Neural progenitor cell (in vitro differentiated cells): ENCODE measurements around the gene KCTD3. TPM values are rescaled to one million over a fixed set of nuclear protein-coding genes. Genes with fewer than 3 reads are reported as not detected.

ENCODE experiments used
- DNase-seq: peaks from one replicate; pipeline ENCODE4 v3.0.0-alpha.2; 2016; ENCODE audit warnings: low spot score
- H2AFZ ChIP-seq: fragments of 200-600 bp; sonication (generic); replicated peaks from 2 replicates; pipeline ENCODE4 v1.6.1; 2016; ENCODE audit warnings: antibody characterized with exemption
- H3F3A ChIP-seq: fragments of 200-600 bp; sonication (generic); 2 replicates; pipeline ENCODE4 v1.6.1; 2016; ENCODE audit warnings: antibody characterized with exemption, low read depth
- H3K27ac ChIP-seq: fragments of 200-600 bp; sonication (generic); 2 replicates; pipeline ENCODE4 v1.5.1; 2016; ENCODE audit warnings: mild to moderate bottlenecking
- H3K27me3 ChIP-seq: fragments of 200-600 bp; sonication (generic); 2 replicates; pipeline ENCODE4 v1.6.1; 2016; ENCODE audit warnings: mild to moderate bottlenecking, moderate library complexity
- H3K36me3 ChIP-seq: fragments of 200-600 bp; sonication (generic); 2 replicates; pipeline ENCODE4 v1.5.1; 2016
- H3K4me1 ChIP-seq: fragments of 200-600 bp; sonication (generic); 2 replicates; pipeline ENCODE4 v1.6.1; 2016; ENCODE audit warnings: mixed run types
- H3K4me2 ChIP-seq: fragments of 200-600 bp; sonication (generic); 2 replicates; pipeline ENCODE4 v1.6.1; 2016
- H3K4me3 ChIP-seq: fragments of 200-600 bp; sonication (generic); 2 replicates; pipeline ENCODE4 v1.5.1; 2016
- H3K79me2 ChIP-seq: fragments of 200-600 bp; sonication (generic); 2 replicates; pipeline ENCODE4 v1.6.1; 2016; ENCODE audit warnings: low read depth
- H3K9ac ChIP-seq: fragments of 200-600 bp; sonication (generic); 2 replicates; pipeline ENCODE4 v1.6.1; 2016
- H3K9me3 ChIP-seq: fragments of 200-600 bp; sonication (generic); 2 replicates; pipeline ENCODE4 v1.5.1; 2016; ENCODE audit warnings: low read depth
- H4K20me1 ChIP-seq: fragments of 200-600 bp; sonication (generic); 2 replicates; pipeline ENCODE4 v1.6.1; 2016; ENCODE audit warnings: low read depth
- H3K27ac Mint-ChIP-seq: 3 replicates; pipeline ENCODE4 v1.8.0; 2021; ENCODE audit warnings: mixed read lengths
- H3K27me3 Mint-ChIP-seq: 2 replicates; pipeline ENCODE4 v1.8.0; 2022; ENCODE audit warnings: low read depth, mild to moderate bottlenecking, inconsistent platforms, moderate library complexity, mixed read lengths; ENCODE audit not compliant: insufficient read depth
- H3K36me3 Mint-ChIP-seq: 3 replicates; pipeline ENCODE4 v1.8.0; 2021; ENCODE audit warnings: mixed read lengths
- H3K4me1 Mint-ChIP-seq: 3 replicates; pipeline ENCODE4 v1.8.0; 2021; ENCODE audit warnings: mixed read lengths
- H3K4me3 Mint-ChIP-seq: 3 replicates; pipeline ENCODE4 v1.8.0; 2021; ENCODE audit warnings: mild to moderate bottlenecking, moderate library complexity, mixed read lengths
- H3K9me3 Mint-ChIP-seq: 3 replicates; pipeline ENCODE4 v1.8.0; 2020; ENCODE audit warnings: mixed read lengths
- CTCF ChIP-seq: fragments of 200-600 bp; sonication (generic); IDR thresholded peaks from 2 replicates; pipeline ENCODE4 v1.5.1; 2017; ENCODE audit warnings: antibody characterized with exemption, mild to moderate bottlenecking
- EZH2 ChIP-seq: fragments of 200-600 bp; sonication (generic); IDR thresholded peaks from 2 replicates; pipeline ENCODE4 v1.6.1; 2017; ENCODE audit warnings: antibody characterized with exemption, mild to moderate bottlenecking, moderate library complexity
- EZH2phosphoT487 ChIP-seq: fragments of 200-600 bp; sonication (generic); IDR thresholded peaks from 2 replicates; pipeline ENCODE4 v1.6.1; 2017; ENCODE audit warnings: antibody characterized with exemption
- total RNA-seq: library from RNA; depleted of rRNA; stranded (reverse); fragments of >200 nt; gene quantifications from 2 replicates; pipeline ENCODE4 v1.2.3, GENCODE V29; 2015; ENCODE audit warnings: low replicate concordance

The KCTD3 gene
- total RNA-seq, 1 donor from 2014 or later, result 70.1 TPM

DNA sequence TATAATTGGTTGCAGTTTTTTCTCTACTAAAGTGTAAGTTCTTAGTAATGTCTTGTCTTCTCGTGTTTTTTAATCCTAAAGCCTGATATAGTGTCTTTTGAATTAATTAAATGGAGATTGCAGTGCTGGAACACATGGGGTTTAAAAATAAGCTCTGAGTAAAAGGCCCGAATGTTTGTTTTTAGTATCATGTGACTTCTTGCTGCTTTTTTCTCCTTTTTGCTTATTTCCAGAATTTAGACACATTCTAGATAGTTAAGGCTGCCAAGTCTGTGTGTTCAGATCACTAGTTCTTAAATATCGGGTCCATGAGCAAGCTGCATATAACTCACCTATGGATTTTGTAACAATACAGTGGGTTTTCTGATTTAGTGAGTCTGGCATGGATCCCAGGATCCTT, 27.5 kb downstream of the KCTD3 start:
- Histone ChIP-seq H3K79me2 (no peaks in the 10 kb centered on the region), H3K4me2 (no peak overlapping the region), H4K20me1 (peaks cover 4% of the 10 kb centered on the region), H3K27ac (no peak overlapping the region), H3K9me3 (no peaks in the 10 kb centered on the region), H3F3A (peaks cover 7% of the 10 kb centered on the region), H3K4me3 (no peak overlapping the region), H3K36me3 (no peaks in the 10 kb centered on the region), H3K4me1 (peaks cover 9% of the 10 kb centered on the region), H3K27me3 (no peaks in the 10 kb centered on the region), H3K9ac (no peak overlapping the region), H2AFZ (no peak overlapping the region)
- Mint-ChIP-seq H3K4me3 (no peak overlapping the region), H3K27ac (no peak overlapping the region), H3K27me3 (no peaks in the 10 kb centered on the region), H3K9me3 (peaks cover 2% of the 10 kb centered on the region), H3K36me3 (peaks cover 46% of the 10 kb centered on the region), H3K4me1 (peaks cover 9% of the 10 kb centered on the region)
- no peak for DNase-seq
- TF ChIP-seq EZH2 (no peak), EZH2phosphoT487 (no peak)

GRCh38 chr1:215595231-215595630, 28.1 kb downstream of the KCTD3 start:
- H3K9ac ChIP-seq, result no peak overlapping the region
- no peak overlapping the region for H3K4me3 ChIP-seq
- H2AFZ ChIP-seq, result no peak overlapping the region
- no peaks in the 10 kb centered on the region for H3K27me3 Mint-ChIP-seq
- H3K36me3 ChIP-seq, result no peaks in the 10 kb centered on the region
- H3K27ac Mint-ChIP-seq, result no peak overlapping the region
- H3F3A ChIP-seq, result peaks cover 7% of the 10 kb centered on the region
- H3K4me2 ChIP-seq, result no peak overlapping the region
- no peak for DNase-seq
- H3K27ac ChIP-seq, result no peak overlapping the region
- peaks cover 2% of the 10 kb centered on the region for H3K9me3 Mint-ChIP-seq
- peaks cover 4% of the 10 kb centered on the region for H4K20me1 ChIP-seq
- H3K36me3 Mint-ChIP-seq, result peaks cover 42% of the 10 kb centered on the region
- TF ChIP-seq CTCF (no peak), EZH2phosphoT487 (no peak), EZH2 (no peak)
- H3K79me2 ChIP-seq, result no peaks in the 10 kb centered on the region
- H3K4me3 Mint-ChIP-seq, result no peak overlapping the region
- peaks cover 13% of the 10 kb centered on the region for H3K4me1 ChIP-seq
- H3K9me3 ChIP-seq, result no peaks in the 10 kb centered on the region
- H3K27me3 ChIP-seq, result no peaks in the 10 kb centered on the region
- peaks cover 13% of the 10 kb centered on the region for H3K4me1 Mint-ChIP-seq

DNA sequence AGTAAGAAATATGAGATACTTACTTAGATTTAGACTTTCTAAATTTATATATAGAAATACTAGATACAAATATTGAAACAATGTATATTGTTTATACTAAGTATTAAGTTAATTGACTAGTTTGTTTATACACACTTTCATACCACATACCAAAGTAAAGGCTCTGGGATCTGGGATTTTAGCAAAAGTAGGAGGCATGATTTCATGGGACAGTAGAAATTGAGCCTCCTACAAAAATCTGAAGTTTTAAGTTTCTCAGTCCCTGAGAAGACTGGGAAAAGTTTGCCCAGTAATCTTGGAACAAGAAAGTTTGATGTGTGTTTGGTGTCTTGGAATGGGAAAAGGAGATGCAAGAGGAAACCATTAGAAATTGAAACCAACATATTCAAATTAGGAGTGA, 30.9 kb downstream of the KCTD3 start:
- Mint-ChIP-seq H3K4me3 (no peak overlapping the region), H3K9me3 (no peaks in the 10 kb centered on the region), H3K36me3 (peaks cover 34% of the 10 kb centered on the region), H3K27me3 (no peaks in the 10 kb centered on the region), H3K27ac (no peak overlapping the region), H3K4me1 (peaks cover 15% of the 10 kb centered on the region)
- Histone ChIP-seq H3K9ac (no peak overlapping the region), H3K4me3 (no peak overlapping the region), H2AFZ (no peak overlapping the region), H3K27me3 (no peaks in the 10 kb centered on the region), H3K27ac (no peak overlapping the region), H3F3A (peaks cover 7% of the 10 kb centered on the region), H3K4me2 (no peak overlapping the region), H3K36me3 (no peaks in the 10 kb centered on the region), H4K20me1 (peaks cover 4% of the 10 kb centered on the region), H3K9me3 (no peaks in the 10 kb centered on the region), H3K4me1 (peaks cover 13% of the 10 kb centered on the region), H3K79me2 (no peaks in the 10 kb centered on the region)
- no peak for DNase-seq
- no peak for TF ChIP-seq EZH2phosphoT487

DNA sequence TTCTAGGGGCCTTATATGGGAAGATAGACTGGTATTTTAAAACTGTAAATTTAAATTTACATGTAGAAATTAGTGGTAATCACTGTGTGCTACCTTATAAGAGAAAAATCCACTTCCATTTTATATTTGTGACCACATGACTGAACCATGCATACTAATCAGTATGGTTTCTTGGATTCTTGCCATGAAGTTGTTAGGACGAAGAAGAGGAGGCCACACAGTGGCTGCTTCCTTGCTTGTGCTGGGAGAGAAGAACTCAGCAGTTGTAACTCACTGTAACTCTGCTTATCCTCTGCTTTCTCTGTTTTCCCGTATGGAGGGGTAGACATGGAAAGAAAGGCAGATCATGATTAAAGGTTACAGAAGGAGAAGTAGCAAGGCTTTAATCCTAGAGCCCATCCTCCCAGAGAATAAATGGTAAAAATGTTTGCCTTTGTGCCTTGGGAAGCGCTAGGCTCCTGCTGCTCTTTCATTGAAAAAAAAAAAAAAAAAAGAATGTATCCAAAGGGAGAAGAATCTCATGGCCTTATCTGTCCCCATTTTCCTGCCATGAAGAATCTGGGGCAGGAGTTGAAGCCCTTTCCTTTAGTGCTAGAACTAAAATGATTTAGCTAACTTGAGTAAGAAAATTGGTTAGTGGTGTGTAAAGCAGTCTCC, 32.4 kb downstream of the KCTD3 start:
- Mint-ChIP-seq H3K36me3 (peaks cover 43% of the 10 kb centered on the region), H3K27me3 (no peaks in the 10 kb centered on the region), H3K27ac (no peak overlapping the region), H3K4me1 (peaks cover 15% of the 10 kb centered on the region), H3K4me3 (no peak overlapping the region), H3K9me3 (no peaks in the 10 kb centered on the region)
- Histone ChIP-seq H3K9ac (no peak overlapping the region), H3K27me3 (no peaks in the 10 kb centered on the region), H3K9me3 (no peaks in the 10 kb centered on the region), H3K79me2 (no peaks in the 10 kb centered on the region), H4K20me1 (no peaks in the 10 kb centered on the region), H3K27ac (peak overlapping the region; percentile 11), H3K4me2 (peak overlapping the region; percentile 19), H2AFZ (no peak overlapping the region), H3K4me1 (peaks cover 13% of the 10 kb centered on the region), H3K4me3 (no peak overlapping the region), H3F3A (peaks cover 12% of the 10 kb centered on the region), H3K36me3 (no peaks in the 10 kb centered on the region)
- DNase-seq, result peak; percentile 18
- TF ChIP-seq EZH2phosphoT487 (no peak), EZH2 (no peak), CTCF (no peak)
